IMR-90 (cell line): ENCODE data around the gene NKD1.

Experiments used
- POLR2A ChIP-seq: IDR thresholded peaks from 2 replicates; pipeline ENCODE4 v1.6.1; 2012; ENCODE audit warnings: mild to moderate bottlenecking, low read depth, low read length
- TF ChIP-seq, protein P1 (sequence below): conservative IDR thresholded peaks from 2 replicates; pipeline ENCODE4 v1.5.1; 2012; ENCODE audit warnings: mild to moderate bottlenecking, low read depth, low read length, improper control_type of control experiment

DNA sequence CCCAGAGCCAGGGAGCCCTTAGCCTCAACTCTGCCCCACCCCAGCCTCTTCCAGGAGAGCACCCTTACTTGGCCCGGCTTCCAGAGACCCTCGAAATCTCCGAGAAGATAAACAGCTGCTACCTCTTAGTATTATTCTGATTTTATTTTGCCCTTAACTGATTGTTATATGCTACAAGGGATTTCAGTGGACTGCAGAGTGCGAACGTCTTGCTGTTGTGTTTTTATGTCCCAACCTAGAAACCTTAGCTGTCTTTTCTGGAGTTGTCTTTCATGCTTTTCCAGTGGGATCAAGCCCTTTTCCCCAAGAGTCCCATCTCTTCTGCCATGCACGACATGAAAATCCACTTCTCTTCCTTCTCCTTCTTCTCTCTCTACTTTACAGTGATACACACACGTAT is 85.9 kb downstream of the NKD1 start:
- no peak for TF ChIP-seq POLR2A
- TF ChIP-seq, protein P1, sequence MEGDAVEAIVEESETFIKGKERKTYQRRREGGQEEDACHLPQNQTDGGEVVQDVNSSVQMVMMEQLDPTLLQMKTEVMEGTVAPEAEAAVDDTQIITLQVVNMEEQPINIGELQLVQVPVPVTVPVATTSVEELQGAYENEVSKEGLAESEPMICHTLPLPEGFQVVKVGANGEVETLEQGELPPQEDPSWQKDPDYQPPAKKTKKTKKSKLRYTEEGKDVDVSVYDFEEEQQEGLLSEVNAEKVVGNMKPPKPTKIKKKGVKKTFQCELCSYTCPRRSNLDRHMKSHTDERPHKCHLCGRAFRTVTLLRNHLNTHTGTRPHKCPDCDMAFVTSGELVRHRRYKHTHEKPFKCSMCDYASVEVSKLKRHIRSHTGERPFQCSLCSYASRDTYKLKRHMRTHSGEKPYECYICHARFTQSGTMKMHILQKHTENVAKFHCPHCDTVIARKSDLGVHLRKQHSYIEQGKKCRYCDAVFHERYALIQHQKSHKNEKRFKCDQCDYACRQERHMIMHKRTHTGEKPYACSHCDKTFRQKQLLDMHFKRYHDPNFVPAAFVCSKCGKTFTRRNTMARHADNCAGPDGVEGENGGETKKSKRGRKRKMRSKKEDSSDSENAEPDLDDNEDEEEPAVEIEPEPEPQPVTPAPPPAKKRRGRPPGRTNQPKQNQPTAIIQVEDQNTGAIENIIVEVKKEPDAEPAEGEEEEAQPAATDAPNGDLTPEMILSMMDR, result no peak
